ENCODE data around the gene ABI3BP. TPM values are rescaled to one million over a fixed set of nuclear protein-coding genes. Genes with fewer than 3 reads are reported as not detected.

Gene ABI3BP
- total and polyA plus RNA-seq, 2 experiments from 2014 or later: 0.42 to 0.57 TPM

GRCh38 chr3:101026881-101027280 is 33.7 kb upstream of the ABI3BP start:
- peak overlapping the region; percentile 52; the same call in 1 of the 2 replicates for H2AFZ ChIP-seq
- Mint-ChIP-seq H3K27me3 (ENCODE audit: insufficient read depth, low read depth, poor library complexity) (no peaks in the 10 kb centered on the region), H3K27ac (no peak overlapping the region), H3K9me3 (peaks cover 15% of the 10 kb centered on the region; the same call in 2 of the 3 replicates), H3K36me3 (ENCODE audit: low read depth) (peaks cover 3% of the 10 kb centered on the region; the same call in 1 of the 3 replicates), H3K4me1 (no peaks in the 10 kb centered on the region; the same call in 2 of the 3 replicates), H3K4me3 (no peak overlapping the region)
- H3K36me3 ChIP-seq (ENCODE audit: insufficient read depth): no peaks in the 10 kb centered on the region
- no peaks in the 10 kb centered on the region for H3K27me3 ChIP-seq (ENCODE audit: insufficient read depth)
- no peak overlapping the region for H3K4me2 ChIP-seq
- TF ChIP-seq ZNF114 (CRISPR knock-in tag; IDR thresholded peaks at IDR 0.05) (no peak), POLR2AphosphoS5 (IDR thresholded peaks at IDR 0.05; ENCODE audit: low read depth) (no peak), ZNF462 (CRISPR knock-in tag; IDR thresholded peaks at IDR 0.05) (no peak), ZNF331 (CRISPR knock-in tag; IDR thresholded peaks at IDR 0.05; ENCODE audit: low read depth) (no peak), EZH2 (IDR thresholded peaks at IDR 0.05; ENCODE audit: low read depth, unreplicated experiment) (no peak), ETS1 (IDR thresholded peaks at IDR 0.05) (no peak), JUNB (IDR thresholded peaks at IDR 0.05; ENCODE audit: unreplicated experiment) (no peak)
- no peaks in the 10 kb centered on the region for H3K79me2 ChIP-seq (replicated peaks; ENCODE audit: insufficient read depth)
- DNase-seq (ENCODE audit: low spot score) (no peak), ATAC-seq (no peak)
- no peak overlapping the region for H3K4me3 ChIP-seq
- no peaks in the 10 kb centered on the region for H3K9me2 ChIP-seq (ENCODE audit: insufficient read depth)
- no peaks in the 10 kb centered on the region for H4K20me1 ChIP-seq (replicated peaks; ENCODE audit: insufficient read depth)
- H3K4me1 ChIP-seq (ENCODE audit: insufficient read depth): no peaks in the 10 kb centered on the region
- no peaks in the 10 kb centered on the region for H3F3A ChIP-seq (replicated peaks; ENCODE audit: low read depth)
- no peak overlapping the region for H3K27ac ChIP-seq (ENCODE audit: low read depth)

All from GM23338 (cell line).